A673 (cell line): Measurements from ENCODE around the gene TNFRSF13B. TPM values are rescaled to one million over a fixed set of nuclear protein-coding genes. Genes with fewer than 3 reads are reported as not detected.

ENCODE experiments used
- BruUV-seq: library from RNA; stranded (reverse); fragments of 400-500 nt; replicated peaks from 2 replicates; lab custom pipeline; 2021; lab: Mats Ljungman, UMichigan
- CTCF ChIA-PET: fragments of 300-600 bp; sonication (Branson Sonifier 250); formaldehyde crosslinking; loops from one replicate; lab custom pipeline; 2022; ENCODE audit warnings: antibody characterized with exemption; lab: Charles Lee
- POLR2A ChIA-PET: fragments of 300-600 bp; sonication (Branson Sonifier 250); formaldehyde crosslinking; loops from one replicate; lab custom pipeline; 2022; ENCODE audit warnings: antibody characterized with exemption; ENCODE audit not compliant: low non-redundant PET; lab: Charles Lee
- DNase-seq: peaks from one replicate; pipeline ENCODE4 v3.0.0-alpha.2; 2015; ENCODE audit warnings: low spot score
- H3K27ac ChIP-seq: fragments of 200-600 bp; sonication (generic); 2 replicates; pipeline ENCODE4 v1.5.1; 2016; ENCODE audit warnings: mixed run types, low read depth, mild to moderate bottlenecking, mixed read lengths, antibody characterized with exemption, low read length; ENCODE audit not compliant: poor library complexity, severe bottlenecking
- H3K27me3 ChIP-seq: fragments of 200-600 bp; sonication (generic); replicated peaks from 2 replicates; pipeline ENCODE4 v1.6.1; 2017; ENCODE audit warnings: mixed run types, low read depth, mild to moderate bottlenecking, mixed read lengths, antibody characterized with exemption, low read length; ENCODE audit not compliant: insufficient read depth, poor library complexity
- H3K36me3 ChIP-seq: fragments of 200-600 bp; sonication (generic); 2 replicates; pipeline ENCODE4 v1.6.1; 2016; ENCODE audit warnings: mixed run types, mild to moderate bottlenecking, mixed read lengths, antibody characterized with exemption, low read length; ENCODE audit not compliant: insufficient read depth, poor library complexity, severe bottlenecking
- H3K4me1 ChIP-seq: fragments of 200-600 bp; sonication (generic); 2 replicates; pipeline ENCODE4 v1.6.1; 2017; ENCODE audit warnings: mixed run types, mild to moderate bottlenecking, mixed read lengths, antibody characterized with exemption, low read length; ENCODE audit not compliant: insufficient read depth, poor library complexity, severe bottlenecking
- H3K4me3 ChIP-seq: fragments of 200-600 bp; sonication (generic); 2 replicates; pipeline ENCODE4 v1.5.1; 2016; ENCODE audit warnings: low read depth, mixed run types, mild to moderate bottlenecking, mixed read lengths, low read length; ENCODE audit not compliant: poor library complexity, severe bottlenecking
- H3K9me3 ChIP-seq: fragments of 200-600 bp; sonication (generic); 2 replicates; pipeline ENCODE4 v1.6.1; 2016; ENCODE audit warnings: mixed run types, low read depth, mild to moderate bottlenecking, mixed read lengths, antibody characterized with exemption, low read length; ENCODE audit not compliant: poor library complexity, severe bottlenecking
- EZH2 ChIP-seq: fragments of 200-600 bp; sonication (generic); IDR thresholded peaks from 2 replicates; pipeline ENCODE4 v1.6.1; 2017; ENCODE audit warnings: borderline replicate concordance, low read depth, mild to moderate bottlenecking, mixed read lengths, antibody characterized with exemption, low read length; ENCODE audit not compliant: poor library complexity, severe bottlenecking
- intact Hi-C: fragments of 100-400 bp; cut with micrococcal nuclease; formaldehyde crosslinking; loops from one replicate; pipeline ENCODE4 v1.10.0; 2022; ENCODE audit not compliant: unreplicated experiment
- total RNA-seq: library from RNA; stranded (reverse); gene quantifications from 2 replicates; pipeline ENCODE4 v1.2.3, GENCODE V29; 2021
- TF ChIP-seq, protein P1 (sequence below): fragments of 300-800, 200-600 bp; sonication (generic); conservative IDR thresholded peaks from 2 replicates; pipeline ENCODE4 v1.5.1; 2017; ENCODE audit warnings: low read depth, mild to moderate bottlenecking, antibody characterized with exemption, low read length, moderate library complexity, mixed read lengths

Gene TNFRSF13B
- total RNA-seq, 1 experiment from 2014 or later, result not detected

DNA sequence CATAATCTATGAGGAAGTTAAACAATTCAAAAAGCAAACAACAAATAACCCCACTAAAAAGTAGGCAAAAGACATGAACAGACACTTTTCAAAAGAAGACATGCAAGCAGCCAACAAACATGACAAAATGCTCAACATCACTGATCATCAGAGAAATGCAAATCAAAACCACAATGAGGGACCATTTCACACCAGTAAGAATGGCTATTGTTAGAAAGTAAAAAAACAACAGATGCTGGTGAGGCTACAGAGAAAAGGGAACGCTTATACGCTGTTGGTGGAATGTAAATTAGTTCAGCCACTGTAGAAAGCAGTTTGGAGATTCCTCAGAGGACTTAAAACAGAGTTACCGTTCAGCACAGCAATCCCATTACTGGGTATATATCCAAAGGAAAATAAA is 24.4 kb downstream of the TNFRSF13B start:
- Histone ChIP-seq H3K4me3 (no peak overlapping the region), H3K9me3 (peaks cover 12% of the 10 kb centered on the region), H3K27ac (no peak overlapping the region), H3K4me1 (no peaks in the 10 kb centered on the region), H3K27me3 (no peaks in the 10 kb centered on the region), H3K36me3 (no peaks in the 10 kb centered on the region)
- no TSS peak for BruUV-seq
- TF ChIP-seq, protein P1, sequence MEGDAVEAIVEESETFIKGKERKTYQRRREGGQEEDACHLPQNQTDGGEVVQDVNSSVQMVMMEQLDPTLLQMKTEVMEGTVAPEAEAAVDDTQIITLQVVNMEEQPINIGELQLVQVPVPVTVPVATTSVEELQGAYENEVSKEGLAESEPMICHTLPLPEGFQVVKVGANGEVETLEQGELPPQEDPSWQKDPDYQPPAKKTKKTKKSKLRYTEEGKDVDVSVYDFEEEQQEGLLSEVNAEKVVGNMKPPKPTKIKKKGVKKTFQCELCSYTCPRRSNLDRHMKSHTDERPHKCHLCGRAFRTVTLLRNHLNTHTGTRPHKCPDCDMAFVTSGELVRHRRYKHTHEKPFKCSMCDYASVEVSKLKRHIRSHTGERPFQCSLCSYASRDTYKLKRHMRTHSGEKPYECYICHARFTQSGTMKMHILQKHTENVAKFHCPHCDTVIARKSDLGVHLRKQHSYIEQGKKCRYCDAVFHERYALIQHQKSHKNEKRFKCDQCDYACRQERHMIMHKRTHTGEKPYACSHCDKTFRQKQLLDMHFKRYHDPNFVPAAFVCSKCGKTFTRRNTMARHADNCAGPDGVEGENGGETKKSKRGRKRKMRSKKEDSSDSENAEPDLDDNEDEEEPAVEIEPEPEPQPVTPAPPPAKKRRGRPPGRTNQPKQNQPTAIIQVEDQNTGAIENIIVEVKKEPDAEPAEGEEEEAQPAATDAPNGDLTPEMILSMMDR, result no peak
- no peak for TF ChIP-seq EZH2
- ChIA-PET CTCF (no interaction called here), POLR2A (no interaction called here)
- intact Hi-C loops, result no loop called here
- DNase-seq, result no peak

DNA sequence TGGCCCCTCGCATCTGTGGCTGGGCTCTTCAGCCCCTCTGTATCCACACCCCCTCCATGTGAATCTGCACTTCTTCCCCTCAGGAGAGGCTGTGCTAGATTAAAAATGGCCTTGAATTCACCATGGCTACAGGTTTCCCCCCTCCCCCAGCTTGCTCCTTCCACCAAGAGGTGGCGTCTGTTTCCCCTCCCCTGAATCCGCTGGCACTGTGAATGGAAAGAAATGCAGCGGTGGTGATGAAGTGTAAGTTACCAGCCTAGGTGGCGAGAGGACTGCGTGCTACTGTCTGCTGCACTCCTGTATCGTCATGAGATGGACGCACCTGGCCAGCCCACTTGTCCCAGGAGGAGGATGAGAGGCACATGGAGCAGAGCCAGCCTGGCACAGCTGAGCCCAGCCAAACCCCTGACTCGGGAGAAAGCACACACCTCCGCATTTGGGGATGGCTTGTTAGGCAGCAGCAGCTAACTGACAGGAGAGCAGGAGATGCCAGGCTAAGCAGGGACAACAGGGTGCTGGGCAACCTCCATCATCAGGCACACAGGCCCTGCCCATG is 26.2 kb downstream of the TNFRSF13B start:
- H3K9me3 ChIP-seq, result peaks cover 12% of the 10 kb centered on the region
- ChIA-PET POLR2A (no interaction called here), CTCF (no interaction called here)
- DNase-seq, result peak; percentile 36
- no TSS peak for BruUV-seq
- no peaks in the 10 kb centered on the region for H3K36me3 ChIP-seq
- no peak overlapping the region for H3K27ac ChIP-seq
- TF ChIP-seq EZH2, result no peak
- TF ChIP-seq, protein P1, result peak; percentile 38; the same call in 1 of the 2 replicates
- no peaks in the 10 kb centered on the region for H3K27me3 ChIP-seq
- no peaks in the 10 kb centered on the region for H3K4me1 ChIP-seq
- H3K4me3 ChIP-seq, result no peak overlapping the region
- intact Hi-C loops, result no loop called here

DNA sequence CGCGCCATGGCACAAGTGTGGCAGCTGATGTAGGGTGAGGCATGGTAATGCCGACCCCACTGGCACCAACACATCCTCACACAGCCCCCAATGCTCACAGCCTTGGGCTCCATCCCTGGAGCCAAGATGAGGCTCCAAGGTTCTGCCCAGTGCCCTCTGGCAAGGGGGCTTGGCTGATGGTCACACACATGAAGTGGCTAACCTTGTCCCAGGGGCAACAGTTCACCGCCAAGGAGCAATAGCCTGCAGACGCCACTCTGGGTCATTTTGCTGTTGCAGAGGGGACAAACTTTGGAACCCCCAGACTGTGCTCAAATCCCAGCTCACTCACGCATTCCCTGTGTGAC is 26.8 kb downstream of the TNFRSF13B start:
- intact Hi-C loops, result no loop called here
- H3K4me1 ChIP-seq, result no peaks in the 10 kb centered on the region
- H3K36me3 ChIP-seq, result no peaks in the 10 kb centered on the region
- no peak overlapping the region for H3K4me3 ChIP-seq
- no peaks in the 10 kb centered on the region for H3K27me3 ChIP-seq
- H3K27ac ChIP-seq, result no peak overlapping the region
- peaks cover 12% of the 10 kb centered on the region for H3K9me3 ChIP-seq
- BruUV-seq, result no TSS peak
- TF ChIP-seq, protein P1, result no peak
- TF ChIP-seq EZH2, result no peak
- POLR2A ChIA-PET, result no interaction called here
- CTCF ChIA-PET, result no interaction called here
- DNase-seq, result no peak
